Trophoblast cell (in vitro differentiated cells and primary cell): ENCODE data around the gene TEAD4.

ENCODE experiments used
- DNase-seq, 2 donors: peaks; one replicate each; pipeline ENCODE4 v3.0.0-alpha.2; 2016
- H2AFZ ChIP-seq: 2 replicates; pipeline ENCODE4 v1.6.1; 2013; ENCODE audit warnings: low read length, moderate library complexity, mild to moderate bottlenecking; ENCODE audit not compliant: insufficient read depth, poor library complexity
- H2AK5ac ChIP-seq: 2 replicates; pipeline ENCODE4 v1.6.1; 2013; ENCODE audit warnings: mild to moderate bottlenecking, low read length
- H2BK120ac ChIP-seq: 2 replicates; pipeline ENCODE4 v1.6.1; 2013; ENCODE audit warnings: low read length, mild to moderate bottlenecking, moderate library complexity; ENCODE audit not compliant: insufficient read depth, poor library complexity
- H2BK12ac ChIP-seq: 2 replicates; pipeline ENCODE4 v1.6.1; 2013; ENCODE audit warnings: mild to moderate bottlenecking, low read length, moderate library complexity
- H2BK5ac ChIP-seq: 2 replicates; pipeline ENCODE4 v1.6.1; 2013; ENCODE audit warnings: low read length, low read depth, moderate library complexity, mild to moderate bottlenecking; ENCODE audit not compliant: poor library complexity
- H3K14ac ChIP-seq: 2 replicates; pipeline ENCODE4 v1.6.1; 2013; ENCODE audit warnings: mild to moderate bottlenecking, low read length
- H3K18ac ChIP-seq: 2 replicates; pipeline ENCODE4 v1.6.1; 2013; ENCODE audit warnings: mild to moderate bottlenecking, low read length
- H3K23ac ChIP-seq: 2 replicates; pipeline ENCODE4 v1.6.1; 2013; ENCODE audit warnings: low read length
- H3K27ac ChIP-seq: 2 replicates; pipeline ENCODE4 v1.5.1; 2013; ENCODE audit warnings: low read depth, mild to moderate bottlenecking, inconsistent platforms, low read length, moderate library complexity
- H3K27me3 ChIP-seq: 2 replicates; pipeline ENCODE4 v1.6.1; 2013; ENCODE audit warnings: inconsistent platforms, mild to moderate bottlenecking, low read length, moderate library complexity; ENCODE audit not compliant: insufficient read depth
- H3K36me3 ChIP-seq, 2 experiments: 1 replicate in 1 of 2; 2 replicates in 1 of 2; pipeline ENCODE4 v1.6.1; 2013; ENCODE audit warnings: low read length in 2 of 2, mild to moderate bottlenecking in 2 of 2, moderate library complexity in 1 of 2; ENCODE audit not compliant: insufficient read depth in 2 of 2, control insufficient read depth in 1 of 2
- H3K4ac ChIP-seq: 2 replicates; pipeline ENCODE4 v1.6.1; 2013; ENCODE audit warnings: low read depth, mild to moderate bottlenecking, low read length, moderate library complexity
- H3K4me1 ChIP-seq, 2 experiments: 1 replicate in 1 of 2; 2 replicates in 1 of 2; pipeline ENCODE4 v1.6.1; 2013; ENCODE audit warnings: low read length in 2 of 2, mild to moderate bottlenecking in 2 of 2, moderate library complexity in 1 of 2; ENCODE audit not compliant: insufficient read depth in 2 of 2, control insufficient read depth in 1 of 2
- H3K4me2 ChIP-seq: 2 replicates; pipeline ENCODE4 v1.6.1; 2013; ENCODE audit warnings: inconsistent platforms, mild to moderate bottlenecking, low read length, moderate library complexity
- H3K4me3 ChIP-seq: 2 replicates; pipeline ENCODE4 v1.5.1; 2013; ENCODE audit warnings: mild to moderate bottlenecking, low read depth, low read length, inconsistent platforms
- H3K79me1 ChIP-seq: one replicate; pipeline ENCODE4 v1.6.1; 2013; ENCODE audit warnings: low read length
- H3K79me2 ChIP-seq: 2 replicates; pipeline ENCODE4 v1.6.1; 2013; ENCODE audit warnings: low read length, mild to moderate bottlenecking; ENCODE audit not compliant: control insufficient read depth, insufficient read depth, poor library complexity
- H3K9ac ChIP-seq: 2 replicates; pipeline ENCODE4 v1.6.1; 2013; ENCODE audit warnings: mild to moderate bottlenecking, low read length
- H3K9me3 ChIP-seq: 2 replicates; pipeline ENCODE4 v1.6.1; 2013; ENCODE audit warnings: low read depth, mild to moderate bottlenecking, control low read depth, inconsistent platforms, low read length; ENCODE audit not compliant: insufficient read depth
- H4K12ac ChIP-seq: 2 replicates; pipeline ENCODE4 v1.6.1; 2013; ENCODE audit warnings: low read depth, mild to moderate bottlenecking, low read length, moderate library complexity
- H4K8ac ChIP-seq: 2 replicates; pipeline ENCODE4 v1.6.1; 2013; ENCODE audit warnings: low read depth, mild to moderate bottlenecking, low read length, moderate library complexity
- H4K91ac ChIP-seq: one replicate; pipeline ENCODE4 v1.6.1; 2013; ENCODE audit warnings: low read depth, mild to moderate bottlenecking, low read length, moderate library complexity
- WGBS: extraction: QIAGEN DNeasy Blood & Tissue Kit; methylation state at CpG from one replicate; pipeline ENCODE4 v1.1.7; 2013; ENCODE audit warnings: missing lambda C conversion rate; ENCODE audit not compliant: insufficient read length, insufficient coverage; ENCODE audit errors: extremely low coverage; 5-methylcytosine and 5-hydroxymethylcytosine counted together

Gene TEAD4

DNA sequence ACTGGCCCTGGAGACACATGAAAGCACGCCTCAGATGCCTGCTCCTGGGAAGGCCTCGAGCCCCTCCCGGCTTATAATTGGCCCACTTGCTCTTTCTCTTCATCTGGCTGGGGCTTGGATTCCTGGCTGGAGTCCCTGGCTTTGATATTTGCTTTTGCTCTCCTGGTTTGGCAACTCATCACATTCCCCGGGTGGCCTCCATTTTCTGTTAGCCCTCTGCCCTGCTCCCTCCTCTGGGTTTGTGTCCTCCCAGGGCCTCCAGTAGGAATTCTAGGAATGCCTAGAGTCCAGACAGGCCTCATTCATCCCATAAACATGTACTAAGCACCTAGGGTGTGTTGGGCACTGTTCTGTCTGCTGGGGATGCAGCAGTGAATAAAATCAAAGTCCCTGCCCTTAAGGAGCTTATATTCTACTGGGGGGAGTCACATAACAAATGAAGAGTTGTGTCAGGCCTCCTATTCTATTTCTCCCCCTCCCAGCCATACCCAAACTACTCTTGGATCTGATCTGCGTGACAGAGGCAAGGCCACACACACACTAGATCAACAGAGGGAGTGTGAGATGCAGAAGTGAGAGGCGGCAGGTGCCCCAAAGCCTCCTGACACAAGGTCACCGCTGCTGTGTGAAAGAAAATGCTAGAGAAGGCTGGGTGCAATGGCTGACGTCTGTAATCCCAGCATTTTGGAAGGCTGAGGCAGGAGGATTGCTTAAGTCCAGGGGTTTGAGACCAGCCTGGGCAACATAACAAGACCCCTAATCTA is 96.7 kb downstream of the TEAD4 start:
- Histone ChIP-seq H3K27ac (peak overlapping the region; percentile 33), H2AFZ (no peak overlapping the region), H2BK5ac (peak overlapping the region; percentile 51), H3K36me3 (no peaks in the 10 kb centered on the region), H3K4me1 (peaks cover 11 to 17% of the 10 kb centered on the region in 2 experiments), H2BK12ac (peak overlapping the region; percentile 72), H3K9me3 (peaks cover 3% of the 10 kb centered on the region), H3K23ac (no peak overlapping the region), H3K9ac (peak overlapping the region; percentile 38), H3K79me1 (peaks cover 11% of the 10 kb centered on the region), H3K18ac (no peak overlapping the region), H3K4ac (peak overlapping the region; percentile 9), H4K8ac (no peak overlapping the region), H2AK5ac (peak overlapping the region; percentile 67), H4K91ac (peak overlapping the region; percentile 28), H3K14ac (no peak overlapping the region), H3K4me2 (no peak overlapping the region), H3K27me3 (no peaks in the 10 kb centered on the region), H2BK120ac (peak overlapping the region; percentile 28), H4K12ac (no peak overlapping the region), H3K79me2 (no peaks in the 10 kb centered on the region), H3K4me3 (no peak overlapping the region)
- DNase-seq, result peak; percentile 73 to 79
- WGBS, result no CpG with 5 or more reads among the region's 8 CpGs

- Histone ChIP-seq H2BK5ac (no peak overlapping the region), H2BK12ac (no peak overlapping the region), H2AFZ (no peak overlapping the region), H3K4me2 (no peak overlapping the region), H3K9me3 (peaks cover 2% of the 10 kb centered on the region), H3K36me3 (no peaks in the 10 kb centered on the region), H3K4me3 (no peak overlapping the region), H2AK5ac (no peak overlapping the region), H3K4ac (no peak overlapping the region), H3K18ac (no peak overlapping the region), H3K27ac (no peak overlapping the region), H3K79me1 (peaks cover 7% of the 10 kb centered on the region), H2BK120ac (no peak overlapping the region), H3K14ac (no peak overlapping the region), H3K23ac (no peak overlapping the region), H4K8ac (no peak overlapping the region), H3K4me1 (peaks cover under 1 to 9% of the 10 kb centered on the region in 2 experiments), H4K91ac (no peak overlapping the region), H4K12ac (no peak overlapping the region), H3K79me2 (no peaks in the 10 kb centered on the region), H3K27me3 (no peaks in the 10 kb centered on the region), H3K9ac (no peak overlapping the region)
- peak in 1 of 2 donors; percentile 16 for DNase-seq
- WGBS, result no CpG with 5 or more reads among the region's 5 CpGs
Measured at GRCh38 chr12:3061059-3061458, 101.9 kb downstream of the TEAD4 start.

DNA sequence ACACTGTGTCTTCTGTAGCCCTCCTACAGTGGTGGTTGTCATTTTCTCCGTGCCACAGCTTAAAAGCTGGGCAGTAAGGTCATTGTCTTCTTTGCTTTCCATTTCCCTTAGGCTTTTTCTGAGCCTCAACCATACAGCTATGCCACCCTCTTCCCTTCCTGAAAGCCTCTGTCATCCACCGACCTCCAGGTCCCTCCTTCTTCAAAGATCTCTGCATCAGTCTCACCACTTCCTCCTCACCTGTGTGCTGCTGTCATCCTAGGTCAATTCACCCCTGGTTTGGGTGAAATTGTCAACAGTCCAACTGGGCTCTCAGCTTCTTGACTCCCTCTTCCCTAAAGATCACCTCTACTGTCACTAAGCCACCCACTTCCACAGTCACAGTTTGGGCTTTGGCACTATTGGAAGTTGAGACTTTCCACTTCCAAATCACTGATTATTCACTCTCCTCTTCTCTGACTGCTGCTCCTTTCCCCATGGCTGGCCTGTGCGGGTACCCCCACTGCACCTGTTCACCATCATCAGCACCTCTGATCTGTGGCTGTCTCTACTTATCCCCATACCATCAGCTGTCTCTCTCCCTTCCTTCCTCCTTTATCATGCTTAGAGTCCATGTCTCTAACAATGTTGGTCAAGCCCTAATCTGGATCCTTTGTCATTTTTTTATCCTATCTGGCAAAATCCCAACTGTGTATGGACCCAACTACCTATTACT is 102.5 kb downstream of the TEAD4 start:
- no peak overlapping the region for H3K18ac ChIP-seq
- no peak overlapping the region for H2BK5ac ChIP-seq
- no peaks in the 10 kb centered on the region for H3K36me3 ChIP-seq
- H2AFZ ChIP-seq, result no peak overlapping the region
- H3K4me3 ChIP-seq, result no peak overlapping the region
- no peak overlapping the region for H3K27ac ChIP-seq
- no peak overlapping the region for H4K91ac ChIP-seq
- H2BK120ac ChIP-seq, result no peak overlapping the region
- H3K23ac ChIP-seq, result no peak overlapping the region
- DNase-seq, result no peak
- no peak overlapping the region for H4K12ac ChIP-seq
- no peak overlapping the region for H3K4me2 ChIP-seq
- H3K9ac ChIP-seq, result no peak overlapping the region
- H3K9me3 ChIP-seq, result no peaks in the 10 kb centered on the region
- no peak overlapping the region for H4K8ac ChIP-seq
- H3K79me2 ChIP-seq, result no peaks in the 10 kb centered on the region
- no peak overlapping the region for H2AK5ac ChIP-seq
- H2BK12ac ChIP-seq, result no peak overlapping the region
- H3K14ac ChIP-seq, result no peak overlapping the region
- H3K4me1 ChIP-seq, result peaks cover 2 to 7% of the 10 kb centered on the region in 2 experiments
- no peak overlapping the region for H3K4ac ChIP-seq
- H3K79me1 ChIP-seq, result peaks cover 2% of the 10 kb centered on the region
- WGBS, result no CpG with 5 or more reads among the region's 3 CpGs
- no peaks in the 10 kb centered on the region for H3K27me3 ChIP-seq

DNA sequence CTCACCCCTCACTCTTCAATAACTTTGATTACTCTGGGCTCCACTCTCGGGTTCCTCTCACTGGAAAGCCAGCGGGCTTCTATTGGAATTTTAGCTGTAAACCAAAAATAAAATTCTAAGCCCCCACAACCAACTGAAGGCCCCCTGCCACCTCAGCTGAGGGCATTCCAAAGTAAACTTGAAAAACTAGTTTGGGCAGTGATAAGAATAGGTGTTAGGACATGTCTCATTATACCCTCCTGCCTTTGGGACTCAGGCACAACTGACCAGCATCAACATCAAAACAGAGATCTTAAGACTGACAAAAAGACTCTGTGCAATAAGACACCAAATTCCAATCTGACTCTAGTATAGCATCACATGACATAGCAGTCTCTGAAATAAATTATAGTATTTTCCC is 106.1 kb downstream of the TEAD4 start:
- no CpG with 5 or more reads among the region's 2 CpGs for WGBS
- Histone ChIP-seq H2BK12ac (no peak overlapping the region), H3K4me2 (peak overlapping the region; percentile 39), H3K79me1 (peaks cover 2% of the 10 kb centered on the region), H3K18ac (no peak overlapping the region), H4K12ac (no peak overlapping the region), H4K8ac (no peak overlapping the region), H3K4me1 (peaks cover 7 to 14% of the 10 kb centered on the region in 2 experiments), H3K36me3 (no peaks in the 10 kb centered on the region), H3K14ac (no peak overlapping the region), H3K4ac (no peak overlapping the region), H3K23ac (no peak overlapping the region), H2AK5ac (no peak overlapping the region), H3K27me3 (no peaks in the 10 kb centered on the region), H3K9ac (no peak overlapping the region), H2BK5ac (no peak overlapping the region), H2BK120ac (peak overlapping the region; percentile 30), H2AFZ (no peak overlapping the region), H3K4me3 (no peak overlapping the region), H4K91ac (no peak overlapping the region), H3K9me3 (no peaks in the 10 kb centered on the region), H3K27ac (peak overlapping the region; percentile 87), H3K79me2 (peaks cover under 1% of the 10 kb centered on the region)
- DNase-seq, result peak; percentile 57 to 89
